GM21619 (cell line): Measurements from ENCODE around the gene LRTM2.

ENCODE experiments used
- ATAC-seq: cut with Tn5 transposase; IDR thresholded peaks from one replicate; pipeline ENCODE4 v1.9.1; 2021; ENCODE audit not compliant: unreplicated experiment

LRTM2 gene

DNA sequence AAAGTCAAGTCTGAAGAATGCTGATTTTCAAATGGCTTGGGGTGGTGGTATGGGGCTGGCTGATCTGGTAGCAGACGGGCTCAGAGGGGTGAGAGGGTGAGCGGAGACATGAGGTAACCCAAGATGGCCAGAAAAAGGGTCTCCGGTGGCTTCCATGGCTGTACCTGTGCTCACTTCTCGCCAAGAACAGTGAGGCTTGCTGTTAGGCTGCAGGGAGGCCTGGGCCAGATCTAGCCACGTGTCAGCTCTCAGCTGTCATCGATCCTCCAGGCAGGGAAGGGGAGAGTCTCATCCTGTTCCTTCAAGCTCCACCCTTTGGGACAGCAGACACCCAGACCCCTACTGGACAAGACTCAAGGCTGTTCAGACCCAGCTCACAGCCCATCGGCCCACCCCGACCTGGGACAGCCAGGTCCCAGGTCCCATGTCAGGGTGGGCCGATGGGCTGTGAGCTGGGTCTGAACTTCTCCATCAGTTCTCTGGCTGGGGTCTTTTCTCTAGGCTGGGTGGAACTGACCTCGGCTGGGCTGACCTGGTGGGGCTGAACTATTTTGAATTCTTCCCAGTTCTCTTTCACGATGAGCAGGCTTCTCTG is 9.0 kb downstream of the LRTM2 start:
- no peak for ATAC-seq

DNA sequence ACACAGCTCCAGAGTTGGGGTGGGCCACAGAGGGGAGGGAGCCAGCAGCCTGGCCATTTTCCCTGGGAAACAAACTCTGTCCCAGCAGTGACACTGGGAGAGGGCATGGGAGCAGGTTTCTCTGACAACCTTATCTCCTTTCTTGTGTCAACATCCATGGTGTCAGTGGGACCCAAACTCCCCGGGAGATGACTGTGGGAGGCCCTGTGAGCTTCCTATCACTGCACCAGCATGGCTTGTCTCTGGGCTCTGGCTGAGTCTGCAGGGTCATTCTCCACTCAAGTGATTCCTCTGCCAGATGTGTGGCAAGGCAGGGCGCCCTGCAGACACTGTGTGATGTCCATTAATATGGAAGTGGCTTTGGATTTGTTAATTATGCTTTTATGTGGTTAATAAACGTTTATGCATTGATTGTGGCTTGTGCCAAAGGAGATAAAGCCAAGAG is 10.1 kb downstream of the LRTM2 start:
- no peak for ATAC-seq

DNA sequence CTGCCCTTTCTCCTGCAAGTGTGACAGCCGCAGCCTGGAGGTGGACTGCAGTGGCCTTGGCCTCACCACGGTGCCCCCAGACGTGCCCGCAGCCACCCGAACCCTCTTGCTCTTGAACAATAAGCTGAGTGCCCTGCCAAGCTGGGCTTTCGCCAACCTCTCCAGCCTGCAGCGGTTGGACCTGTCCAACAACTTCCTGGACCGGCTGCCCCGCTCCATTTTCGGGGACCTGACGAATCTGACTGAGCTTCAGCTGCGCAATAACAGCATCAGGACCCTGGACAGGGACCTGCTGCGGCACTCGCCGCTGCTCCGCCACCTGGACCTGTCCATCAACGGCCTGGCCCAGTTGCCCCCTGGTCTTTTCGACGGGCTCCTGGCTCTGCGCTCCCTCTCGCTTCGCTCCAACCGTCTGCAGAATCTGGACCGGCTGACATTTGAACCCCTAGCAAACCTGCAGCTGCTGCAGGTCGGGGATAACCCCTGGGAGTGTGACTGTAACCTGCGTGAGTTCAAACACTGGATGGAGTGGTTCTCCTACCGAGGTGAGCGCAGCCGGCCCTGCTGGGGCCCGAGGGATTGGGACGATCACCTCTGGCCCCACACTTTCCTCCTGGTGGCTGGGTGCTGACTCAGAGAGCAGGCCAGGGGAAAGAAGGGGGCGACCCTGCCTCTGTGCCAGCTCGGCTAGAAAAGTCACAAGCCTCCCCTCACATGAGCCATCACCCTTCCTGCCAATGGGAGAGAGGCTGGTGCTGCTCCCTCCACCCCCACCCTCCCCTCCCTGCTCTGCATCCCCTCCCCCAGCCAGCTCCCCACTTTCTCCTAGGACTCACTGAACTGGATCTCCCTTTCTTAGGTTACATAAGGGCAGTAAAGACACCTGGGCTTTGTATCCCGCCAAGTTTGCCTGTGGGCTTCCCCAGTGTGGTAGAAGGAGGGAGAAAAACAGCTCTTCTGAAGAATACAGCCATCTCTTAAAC is 10.9 kb downstream of the LRTM2 start:
- no peak for ATAC-seq

- ATAC-seq = no peak
Observed at GRCh38 chr12:1832801-1833595, 12.6 kb downstream of the LRTM2 start.

GRCh38 chr12:1833596-1834028 is 13.2 kb downstream of the LRTM2 start:
- no peak for ATAC-seq

DNA sequence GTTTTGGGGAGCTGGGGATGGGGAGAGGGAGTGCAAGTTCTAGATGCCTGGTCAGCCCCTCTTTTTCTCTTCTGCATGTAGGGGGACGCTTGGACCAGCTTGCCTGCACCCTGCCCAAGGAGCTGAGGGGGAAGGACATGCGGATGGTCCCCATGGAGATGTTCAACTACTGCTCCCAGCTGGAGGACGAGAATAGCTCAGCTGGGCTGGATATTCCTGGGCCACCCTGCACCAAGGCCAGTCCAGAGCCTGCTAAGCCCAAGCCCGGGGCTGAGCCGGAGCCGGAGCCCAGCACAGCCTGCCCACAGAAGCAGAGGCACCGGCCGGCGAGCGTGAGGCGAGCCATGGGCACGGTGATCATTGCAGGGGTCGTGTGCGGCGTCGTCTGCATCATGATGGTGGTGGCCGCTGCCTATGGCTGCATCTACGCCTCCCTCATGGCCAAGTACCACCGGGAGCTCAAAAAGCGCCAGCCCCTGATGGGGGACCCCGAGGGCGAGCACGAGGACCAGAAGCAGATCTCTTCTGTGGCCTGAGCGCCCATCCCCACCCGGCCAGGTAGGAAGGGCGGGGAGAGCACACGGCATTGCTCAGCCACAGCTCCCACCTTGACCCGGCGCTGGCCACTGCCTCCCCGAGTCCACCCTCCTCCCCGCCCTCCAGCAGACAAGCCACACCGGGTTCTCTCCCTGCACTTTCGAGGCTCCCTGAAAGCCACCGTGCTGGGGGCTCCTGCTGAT is 14.0 kb downstream of the LRTM2 start:
- no peak for ATAC-seq

DNA sequence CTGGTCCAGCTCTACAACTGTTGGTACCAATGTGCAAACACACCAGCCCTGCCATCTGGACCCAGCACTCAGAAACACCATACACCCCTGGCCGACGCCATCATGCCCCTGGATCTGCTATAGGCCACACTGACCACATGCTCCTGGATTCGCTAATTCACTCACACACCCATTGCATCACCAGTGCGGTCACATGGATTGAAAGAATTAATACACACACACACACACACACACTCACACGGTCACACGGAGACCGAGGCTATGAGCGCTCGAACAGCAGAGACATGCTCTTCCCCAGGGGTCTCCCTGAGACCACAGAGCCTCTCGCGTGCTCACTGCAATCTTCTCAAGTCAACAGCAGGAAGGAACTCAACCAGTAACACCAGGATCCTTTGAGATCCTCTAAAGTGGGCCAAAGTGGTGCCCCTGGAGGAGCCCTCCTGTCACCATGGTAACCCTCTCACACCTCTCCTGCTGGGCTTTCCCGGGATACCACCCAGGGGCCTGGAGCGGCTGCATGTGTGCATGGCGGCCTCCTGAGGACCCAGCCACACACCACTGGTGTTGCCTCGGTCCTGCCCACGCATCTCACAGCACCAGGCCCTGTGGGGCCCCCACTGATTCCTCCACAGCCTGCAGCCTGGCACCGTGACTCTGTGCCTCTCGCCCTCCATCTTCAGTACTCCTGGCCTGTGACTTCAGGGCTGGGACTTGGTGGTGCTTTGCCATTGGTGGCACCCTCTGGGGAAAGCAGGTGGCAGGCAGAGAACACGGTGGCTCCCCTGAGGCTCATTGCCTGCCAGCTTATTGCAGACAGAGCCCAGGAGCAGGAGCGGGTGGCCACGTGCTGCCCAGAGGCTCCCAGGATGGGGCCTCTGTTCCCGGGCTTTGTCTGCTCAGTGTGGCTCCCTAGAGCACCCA is 15.1 kb downstream of the LRTM2 start:
- no peak for ATAC-seq

DNA sequence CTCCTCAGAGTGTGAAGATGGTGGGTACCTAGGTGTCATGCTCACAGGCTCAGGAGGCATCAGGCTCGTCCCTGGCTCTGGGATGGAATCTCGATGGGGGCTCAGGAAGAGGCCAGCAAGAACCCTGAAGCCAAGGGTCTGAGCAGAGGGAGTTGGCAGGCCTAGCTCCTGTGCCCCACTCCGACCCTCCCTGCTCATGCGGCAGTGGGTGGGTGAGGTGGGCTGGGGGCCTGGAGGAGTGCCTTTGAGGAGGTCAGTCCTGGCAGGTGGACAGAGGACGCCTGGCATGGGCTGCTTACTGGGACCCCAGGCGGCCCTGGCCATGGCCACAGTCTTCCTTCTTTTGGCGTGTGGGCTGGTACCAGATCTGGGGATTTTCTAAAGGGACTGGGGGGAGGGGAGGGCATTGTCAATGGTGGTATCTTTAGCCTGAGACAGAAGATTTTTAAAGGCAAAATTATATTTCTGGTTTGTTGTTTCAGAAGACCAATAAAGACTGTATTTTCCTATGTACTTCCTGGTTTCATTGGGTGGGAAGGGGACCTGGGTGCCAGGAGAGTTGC is 16.0 kb downstream of the LRTM2 start:
- ATAC-seq = no peak

GRCh38 chr12:1836854-1837421 is 16.6 kb downstream of the LRTM2 start:
- ATAC-seq = no peak

DNA sequence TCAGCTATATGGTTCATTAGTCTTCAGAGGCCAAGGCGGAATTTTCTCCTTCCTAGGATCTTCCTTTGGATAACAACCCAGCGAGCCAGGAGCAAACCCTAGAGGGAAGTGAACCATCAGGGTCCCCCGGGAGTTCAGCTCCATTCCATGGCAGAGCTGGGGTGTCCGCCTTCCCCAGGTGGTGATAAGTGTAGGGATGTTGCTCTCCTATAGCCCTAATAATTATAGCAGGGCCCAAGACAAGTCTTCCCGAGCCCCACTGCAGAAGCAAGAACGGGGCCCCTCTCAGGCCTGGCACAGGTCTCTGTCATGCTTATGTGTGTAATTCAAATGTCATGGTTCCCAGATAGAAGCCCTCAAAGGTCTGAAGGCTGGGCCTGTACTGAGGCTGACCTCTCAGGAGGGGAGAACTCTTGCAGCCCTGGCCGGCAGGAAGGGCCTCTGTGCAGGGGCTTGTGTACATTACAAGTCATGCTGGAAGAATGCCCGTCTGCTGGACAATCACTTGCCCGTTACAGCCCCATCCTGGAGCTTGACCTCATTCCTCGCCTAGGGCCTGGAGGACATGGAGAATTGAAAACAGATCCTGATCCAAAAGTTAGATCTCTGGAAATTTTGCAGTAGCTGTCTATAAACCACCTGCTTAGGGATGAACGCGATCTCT is 17.3 kb downstream of the LRTM2 start:
- no peak for ATAC-seq

- no peak for ATAC-seq
Observed at GRCh38 chr12:1838205-1838993, 18.0 kb downstream of the LRTM2 start.

- no peak for ATAC-seq
Observed at GRCh38 chr12:1838994-1839365, 18.6 kb downstream of the LRTM2 start.

GRCh38 chr12:1839464-1839863 is 19.1 kb downstream of the LRTM2 start:
- no peak for ATAC-seq

- no peak for ATAC-seq
Observed at GRCh38 chr12:1839956-1840951, 19.9 kb downstream of the LRTM2 start.

- ATAC-seq = no peak
Observed at GRCh38 chr12:1840981-1841425, 20.6 kb downstream of the LRTM2 start.

- no peak for ATAC-seq
Observed at GRCh38 chr12:1841586-1842182, 21.3 kb downstream of the LRTM2 start.
